GM12892 (cell line): ENCODE results near the gene PEX14.

Experiments used
- POLR2AphosphoS5 ChIP-seq: IDR thresholded peaks from 2 replicates; pipeline ENCODE4 v1.6.1; 2011; ENCODE audit warnings: low read depth, low read length, control low read depth
- TAF1 ChIP-seq: IDR thresholded peaks from 2 replicates; pipeline ENCODE4 v1.6.1; 2011; ENCODE audit warnings: low read depth, mild to moderate bottlenecking, control low read depth, low read length, borderline replicate concordance

DNA sequence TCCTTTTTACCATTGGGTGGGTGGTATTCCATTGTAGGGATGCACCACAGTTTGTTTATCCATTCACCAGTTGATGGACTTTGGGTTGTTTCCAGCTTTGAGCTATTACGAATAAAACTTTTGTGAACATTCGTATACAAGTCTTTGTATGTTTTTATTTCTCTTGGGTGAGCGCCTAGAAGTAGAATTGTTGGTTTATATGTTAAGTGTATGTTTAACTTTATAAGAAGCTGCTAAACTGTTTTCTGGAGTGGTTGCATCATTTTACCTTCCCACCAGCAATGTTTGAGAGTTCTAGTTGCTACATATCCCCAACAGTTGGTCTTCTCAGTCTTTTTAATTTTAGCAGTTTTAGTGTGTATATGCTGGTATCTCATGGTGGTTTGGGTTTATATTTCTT is 132.5 kb downstream of the PEX14 start:
- TF ChIP-seq TAF1 (no peak), POLR2AphosphoS5 (no peak)
